GM18511 (cell line): ENCODE results near the gene JAKMIP1.

Source experiments
- ATAC-seq: cut with Tn5 transposase; IDR thresholded peaks from one replicate; pipeline ENCODE4 v1.9.1; 2021; ENCODE audit warnings: mild to moderate bottlenecking, moderate library complexity; ENCODE audit not compliant: unreplicated experiment

JAKMIP1 gene

GRCh38 chr4:6071191-6071958 lies 129.0 kb downstream of the JAKMIP1 start:
- ATAC-seq, result no peak

GRCh38 chr4:6069845-6070709 lies 130.3 kb downstream of the JAKMIP1 start:
- ATAC-seq, result no peak

DNA sequence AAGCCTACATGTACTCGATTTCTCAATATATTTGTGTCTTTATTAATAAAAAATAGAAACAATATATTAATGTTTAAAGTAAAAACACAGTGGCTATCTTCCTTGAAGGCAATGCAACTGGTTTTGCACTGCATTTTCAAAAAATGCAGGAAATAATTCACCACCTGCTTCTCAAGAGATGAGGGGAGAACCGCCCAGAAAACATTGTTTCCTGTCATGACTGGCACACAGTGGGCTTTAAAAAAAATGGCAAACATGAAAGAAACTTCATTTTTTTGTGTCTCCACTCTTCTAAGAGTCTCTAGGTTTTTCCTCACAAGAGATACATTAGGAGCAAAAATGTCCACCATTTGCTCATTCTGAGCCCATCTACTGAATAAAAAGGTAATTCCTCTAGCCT lies 131.4 kb downstream of the JAKMIP1 start:
- no peak for ATAC-seq

- ATAC-seq, result no peak
Observed at GRCh38 chr4:6065934-6066590, 134.3 kb downstream of the JAKMIP1 start.

GRCh38 chr4:6065166-6065565 lies 135.2 kb downstream of the JAKMIP1 start:
- no peak for ATAC-seq

DNA sequence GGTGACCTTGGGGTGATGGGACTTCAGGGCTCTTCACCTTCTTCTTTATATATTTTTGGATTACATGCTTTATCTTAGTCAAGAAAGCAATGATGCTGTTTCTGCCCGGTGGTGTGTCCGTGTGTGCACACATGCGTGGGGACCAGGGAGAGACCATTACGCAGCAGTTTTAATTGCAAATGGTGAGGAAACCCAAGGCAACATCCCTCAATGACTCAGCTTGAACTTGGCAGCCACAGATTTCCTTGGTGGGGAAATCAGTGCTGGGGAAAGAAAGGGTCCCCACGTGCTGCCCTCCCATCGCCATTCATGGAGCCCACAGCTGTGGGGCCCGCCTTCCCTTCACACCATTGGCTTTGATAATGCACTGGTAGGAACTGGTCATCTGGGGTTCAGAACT lies 136.0 kb downstream of the JAKMIP1 start:
- no peak for ATAC-seq

DNA sequence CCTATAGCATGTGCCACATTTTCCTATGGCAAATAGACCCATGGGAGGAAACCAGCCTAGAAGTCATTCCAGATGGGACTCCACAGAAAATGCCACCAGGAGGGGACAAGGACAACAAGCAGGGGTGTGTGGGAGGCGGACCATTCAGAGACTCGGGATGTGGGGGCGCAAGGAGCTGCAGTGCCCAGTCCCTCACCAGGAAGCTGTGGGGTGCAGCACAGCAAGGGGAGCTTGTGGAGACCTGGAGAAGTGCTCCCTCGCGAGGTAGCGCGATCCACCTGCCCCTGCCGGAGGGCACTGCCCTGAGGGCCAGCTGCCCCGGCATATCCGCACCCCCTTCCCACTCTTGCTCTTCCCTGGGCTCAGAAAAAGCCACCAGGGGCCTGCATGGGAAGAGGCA lies 136.7 kb downstream of the JAKMIP1 start:
- no peak for ATAC-seq

DNA sequence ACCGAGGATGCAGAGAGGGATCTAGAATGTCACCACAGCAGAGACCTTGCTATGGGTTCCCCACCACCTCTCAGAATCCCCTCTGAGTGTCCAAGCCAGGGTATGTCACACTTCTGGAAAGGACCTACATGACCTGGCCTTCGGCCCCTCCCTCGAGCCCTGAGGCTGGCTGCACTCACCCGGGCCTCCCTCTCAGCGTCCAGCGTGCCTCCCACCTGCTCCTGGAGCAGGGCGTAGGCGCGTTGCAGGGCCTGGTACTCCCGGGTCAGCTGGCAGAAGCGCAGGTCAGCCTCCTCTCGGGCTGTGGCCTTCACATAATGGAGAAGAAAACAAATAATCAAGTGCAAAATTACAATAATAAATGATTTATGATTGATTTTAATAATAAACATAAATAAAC lies 138.2 kb downstream of the JAKMIP1 start:
- ATAC-seq, result no peak

- no peak for ATAC-seq
Observed at GRCh38 chr4:6059375-6059805, 141.0 kb downstream of the JAKMIP1 start.

- no peak for ATAC-seq
Observed at GRCh38 chr4:6058531-6059374, 141.6 kb downstream of the JAKMIP1 start.

- ATAC-seq, result no peak
Observed at GRCh38 chr4:6056976-6057766, 143.2 kb downstream of the JAKMIP1 start.

DNA sequence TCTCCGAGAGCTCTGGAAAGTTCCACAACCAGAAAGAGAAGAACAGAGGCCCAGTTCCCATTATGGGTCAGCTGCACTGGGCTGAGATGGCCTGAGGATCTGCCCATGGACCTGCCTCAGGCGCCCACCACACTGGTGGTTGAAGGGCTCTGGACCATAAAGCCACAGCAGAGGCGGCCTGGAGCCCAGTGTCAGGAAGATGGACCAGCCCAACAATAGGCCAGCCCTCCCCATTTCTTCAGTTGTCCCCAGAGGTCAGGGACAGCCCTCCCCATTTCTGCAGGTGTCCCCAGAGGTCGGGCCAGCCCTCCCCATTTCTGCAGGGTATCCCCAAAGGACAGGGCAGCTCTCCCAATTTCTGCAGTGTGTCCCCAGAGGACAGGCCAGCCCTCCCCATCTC lies 144.9 kb downstream of the JAKMIP1 start:
- no peak for ATAC-seq

GRCh38 chr4:6055030-6055429 lies 145.3 kb downstream of the JAKMIP1 start:
- no peak for ATAC-seq

GRCh38 chr4:6054162-6054922 lies 146.0 kb downstream of the JAKMIP1 start:
- no peak for ATAC-seq

GRCh38 chr4:6052679-6053078 lies 147.7 kb downstream of the JAKMIP1 start:
- ATAC-seq, result no peak

DNA sequence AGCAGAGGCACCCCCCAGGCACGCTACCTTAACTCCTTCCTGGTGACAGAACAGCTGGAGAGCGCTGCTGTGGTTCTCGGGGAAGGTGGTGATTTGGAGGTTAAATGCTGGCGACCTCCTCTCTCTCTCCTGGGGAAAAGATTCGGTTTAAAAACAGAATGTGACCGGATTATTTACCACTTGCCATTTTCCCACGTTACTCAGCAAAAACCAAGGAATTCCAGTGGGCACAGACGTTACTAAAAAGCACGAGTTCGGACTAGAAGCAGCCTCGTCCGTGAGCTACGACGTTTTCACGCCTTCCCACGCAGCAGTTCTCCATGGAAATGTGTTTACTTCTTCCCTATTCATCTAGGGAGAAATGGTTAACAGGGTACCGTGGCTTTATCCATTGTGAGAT lies 149.8 kb downstream of the JAKMIP1 start:
- ATAC-seq, result no peak

GRCh38 chr4:6049985-6050384 lies 150.4 kb downstream of the JAKMIP1 start:
- ATAC-seq, result no peak

GRCh38 chr4:6049278-6049677 lies 151.1 kb downstream of the JAKMIP1 start:
- no peak for ATAC-seq

DNA sequence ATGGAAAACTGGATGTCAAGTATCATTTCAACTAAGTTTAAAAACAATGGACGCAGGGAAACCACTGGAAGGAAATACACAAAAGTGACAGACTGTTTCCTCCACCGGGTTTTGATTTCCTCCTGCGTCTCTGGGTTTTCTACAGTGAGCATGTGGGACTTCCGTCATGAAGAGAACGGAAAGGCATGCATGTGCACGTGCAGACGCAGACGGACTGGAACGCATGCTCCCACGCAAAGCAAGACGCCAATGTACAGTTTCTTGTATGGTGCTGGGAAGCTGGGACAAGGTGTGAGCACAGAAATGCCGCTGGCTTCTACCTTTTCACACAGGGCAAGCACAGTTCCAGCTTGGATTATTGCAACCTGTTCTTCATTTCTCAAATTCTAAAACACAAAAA lies 151.8 kb downstream of the JAKMIP1 start:
- no peak for ATAC-seq
